GM23338 (cell line): ENCODE results near the gene TCTN1. TPM values are rescaled to one million over a fixed set of nuclear protein-coding genes. Genes with fewer than 3 reads are reported as not detected.

ENCODE experiments used
- ATAC-seq: fragments of 200-7000 bp; cut with Tn5 transposase; 3 replicates; pipeline ENCODE4 v1.9.1; 2020
- DNase-seq: peaks from one replicate; pipeline ENCODE4 v3.0.0-alpha.2; 2015; ENCODE audit warnings: low spot score
- H2AFZ ChIP-seq: fragments of 200-600 bp; sonication (generic); 2 replicates; pipeline ENCODE4 v1.8.0; 2016; ENCODE audit warnings: antibody characterized with exemption, mild to moderate bottlenecking, moderate library complexity
- H3F3A ChIP-seq: fragments of 200-600 bp; sonication (generic); replicated peaks from 2 replicates; pipeline ENCODE4 v1.8.0; 2017; ENCODE audit warnings: antibody characterized with exemption, mixed run types, low read depth
- H3K27ac ChIP-seq: fragments of 200-600 bp; sonication (generic); 2 replicates; pipeline ENCODE4 v1.6.1; 2016; ENCODE audit warnings: low read depth
- H3K27me3 ChIP-seq: fragments of 200-600 bp; sonication (generic); 2 replicates; pipeline ENCODE4 v1.8.0; 2016; ENCODE audit warnings: mild to moderate bottlenecking, mixed run types, moderate library complexity; ENCODE audit not compliant: insufficient read depth
- H3K36me3 ChIP-seq: fragments of 200-600 bp; sonication (generic); 2 replicates; pipeline ENCODE4 v1.8.0; 2016; ENCODE audit warnings: mild to moderate bottlenecking; ENCODE audit not compliant: insufficient read depth
- H3K4me1 ChIP-seq: fragments of 200-600 bp; sonication (generic); 2 replicates; pipeline ENCODE4 v1.8.0; 2016; ENCODE audit warnings: mild to moderate bottlenecking, moderate library complexity; ENCODE audit not compliant: insufficient read depth
- H3K4me2 ChIP-seq: fragments of 200-600 bp; sonication (generic); 2 replicates; pipeline ENCODE4 v1.7.1; 2017; ENCODE audit warnings: mixed run types
- H3K4me3 ChIP-seq: fragments of 200-600 bp; sonication (generic); 2 replicates; pipeline ENCODE4 v1.6.1; 2016; ENCODE audit warnings: mixed run types
- H3K79me2 ChIP-seq: fragments of 200-600 bp; sonication (generic); replicated peaks from 2 replicates; pipeline ENCODE4 v1.8.0; 2017; ENCODE audit warnings: mild to moderate bottlenecking; ENCODE audit not compliant: insufficient read depth
- H3K9me2 ChIP-seq: fragments of 200-600 bp; sonication (generic); 2 replicates; pipeline ENCODE4 v1.8.0; 2017; ENCODE audit not compliant: insufficient read depth
- H4K20me1 ChIP-seq: fragments of 200-600 bp; sonication (generic); replicated peaks from 2 replicates; pipeline ENCODE4 v1.8.0; 2017; ENCODE audit warnings: mild to moderate bottlenecking; ENCODE audit not compliant: insufficient read depth
- H3K27ac Mint-ChIP-seq: 2 replicates; pipeline ENCODE4 v1.8.0; 2020; ENCODE audit warnings: inconsistent platforms, mild to moderate bottlenecking, moderate library complexity, mixed read lengths
- H3K27me3 Mint-ChIP-seq: 3 replicates; pipeline ENCODE4 v1.8.0; 2022; ENCODE audit warnings: low read depth, mild to moderate bottlenecking, moderate library complexity, mixed read lengths, inconsistent platforms; ENCODE audit not compliant: insufficient read depth, poor library complexity
- H3K36me3 Mint-ChIP-seq: 3 replicates; pipeline ENCODE4 v1.8.0; 2021; ENCODE audit warnings: low read depth, mild to moderate bottlenecking, inconsistent platforms, moderate library complexity, mixed read lengths
- H3K4me1 Mint-ChIP-seq: 3 replicates; pipeline ENCODE4 v1.8.0; 2020; ENCODE audit warnings: mild to moderate bottlenecking, inconsistent platforms, mixed read lengths
- H3K4me3 Mint-ChIP-seq: 3 replicates; pipeline ENCODE4 v1.8.0; 2021; ENCODE audit warnings: moderate library complexity, mild to moderate bottlenecking, inconsistent platforms, mixed read lengths
- H3K9me3 Mint-ChIP-seq: 3 replicates; pipeline ENCODE4 v1.8.0; 2020; ENCODE audit warnings: moderate library complexity, mild to moderate bottlenecking, inconsistent platforms, mixed read lengths
- CREB1 ChIP-seq: fragments of 250-450 bp; sonication (Bioruptor Pico); IDR thresholded peaks from 2 replicates; pipeline ENCODE4 v1.5.0; 2020; ENCODE audit warnings: low read depth, mild to moderate bottlenecking, moderate library complexity
- EZH2 ChIP-seq: fragments of 200-600 bp; sonication (generic); IDR thresholded peaks from one replicate; pipeline ENCODE4 v1.8.0; 2017; ENCODE audit warnings: antibody characterized with exemption, mild to moderate bottlenecking, low read depth; ENCODE audit not compliant: unreplicated experiment
- NANOG ChIP-seq: IDR thresholded peaks from 2 replicates; pipeline ENCODE4 v1.6.1; 2016; ENCODE audit warnings: antibody characterized with exemption, borderline replicate concordance
- POLR2AphosphoS5 ChIP-seq: IDR thresholded peaks from 2 replicates; pipeline ENCODE4 v1.6.1; 2016; ENCODE audit warnings: antibody characterized with exemption, low read depth
- STAT1 ChIP-seq: IDR thresholded peaks from one replicate; pipeline ENCODE4 v1.6.1; 2016; ENCODE audit warnings: antibody characterized with exemption; ENCODE audit not compliant: unreplicated experiment
- ZNF114 ChIP-seq: fragments of 250-450 bp; sonication (Bioruptor Pico); IDR thresholded peaks from 2 replicates; pipeline ENCODE4 v1.5.0; 2020; ENCODE audit warnings: mild to moderate bottlenecking, moderate library complexity
- ZNF331 ChIP-seq: fragments of 250-450 bp; sonication (Bioruptor Pico); IDR thresholded peaks from 2 replicates; pipeline ENCODE4 v1.5.0; 2020; ENCODE audit warnings: low read depth, mild to moderate bottlenecking, moderate library complexity
- polyA plus RNA-seq: library from polyadenylated mRNA; unstranded; fragments of >200 nt; fragmentation: Nextera tagmentation; extraction: Ambion mirVana; gene quantifications from 2 replicates; pipeline ENCODE4 v1.2.1, GENCODE V29; 2016
- total RNA-seq: library from RNA; depleted of rRNA; stranded (reverse); fragments of >200 nt; shearing (Covaris generic); gene quantifications from 2 replicates; pipeline ENCODE4 v1.2.3, GENCODE V29; 2014
- TF ChIP-seq, protein P1 (sequence below), 2 experiments: fragments of 200-600 bp in 1 of 2; sonication (generic) in 1 of 2; conservative IDR thresholded peaks; 2 replicates each; pipeline versions ENCODE4 v1.5.1 to v1.6.1; 2016 to 2017; ENCODE audit warnings: antibody characterized with exemption in 2 of 2, low read depth in 2 of 2, mild to moderate bottlenecking in 2 of 2, moderate library complexity in 1 of 2
- TF ChIP-seq, protein P2 (sequence below): IDR thresholded peaks from 2 replicates; pipeline ENCODE4 v1.6.1; 2016; ENCODE audit warnings: antibody characterized with exemption
- TF ChIP-seq, protein P3 (sequence below): IDR thresholded peaks from one replicate; pipeline ENCODE4 v1.6.1; 2018; ENCODE audit warnings: antibody characterized with exemption; ENCODE audit not compliant: unreplicated experiment

The TCTN1 gene
- total and polyA plus RNA-seq, 2 experiments from 2014 or later, result 10.6 to 12.4 TPM

DNA sequence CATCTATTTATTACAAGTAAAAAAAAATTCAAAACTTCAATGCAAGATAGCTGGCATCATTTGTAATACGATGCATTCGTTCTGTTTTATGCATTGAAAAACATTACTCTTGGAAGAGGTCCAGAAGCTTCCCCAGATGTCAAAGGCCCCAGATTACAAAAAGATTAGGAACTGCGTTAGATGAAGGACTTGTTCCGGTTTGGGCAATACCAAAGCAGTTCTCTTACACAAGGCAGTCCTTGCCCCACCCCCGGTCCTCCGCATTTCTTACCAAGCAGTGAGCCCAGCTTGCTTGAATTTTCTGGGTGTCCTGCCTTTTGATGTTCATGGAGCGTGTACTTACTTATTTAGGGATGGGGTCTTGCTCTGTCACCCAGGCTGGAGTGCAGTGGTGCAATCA lies 79.8 kb downstream of the TCTN1 start (continued):
- TF ChIP-seq ZNF331 (CRISPR knock-in tag) (no peak), NANOG (no peak), CREB1 (CRISPR knock-in tag) (no peak), POLR2AphosphoS5 (no peak), ZNF114 (CRISPR knock-in tag) (no peak)
- TF ChIP-seq, protein P1, sequence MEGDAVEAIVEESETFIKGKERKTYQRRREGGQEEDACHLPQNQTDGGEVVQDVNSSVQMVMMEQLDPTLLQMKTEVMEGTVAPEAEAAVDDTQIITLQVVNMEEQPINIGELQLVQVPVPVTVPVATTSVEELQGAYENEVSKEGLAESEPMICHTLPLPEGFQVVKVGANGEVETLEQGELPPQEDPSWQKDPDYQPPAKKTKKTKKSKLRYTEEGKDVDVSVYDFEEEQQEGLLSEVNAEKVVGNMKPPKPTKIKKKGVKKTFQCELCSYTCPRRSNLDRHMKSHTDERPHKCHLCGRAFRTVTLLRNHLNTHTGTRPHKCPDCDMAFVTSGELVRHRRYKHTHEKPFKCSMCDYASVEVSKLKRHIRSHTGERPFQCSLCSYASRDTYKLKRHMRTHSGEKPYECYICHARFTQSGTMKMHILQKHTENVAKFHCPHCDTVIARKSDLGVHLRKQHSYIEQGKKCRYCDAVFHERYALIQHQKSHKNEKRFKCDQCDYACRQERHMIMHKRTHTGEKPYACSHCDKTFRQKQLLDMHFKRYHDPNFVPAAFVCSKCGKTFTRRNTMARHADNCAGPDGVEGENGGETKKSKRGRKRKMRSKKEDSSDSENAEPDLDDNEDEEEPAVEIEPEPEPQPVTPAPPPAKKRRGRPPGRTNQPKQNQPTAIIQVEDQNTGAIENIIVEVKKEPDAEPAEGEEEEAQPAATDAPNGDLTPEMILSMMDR (conservative IDR thresholded peaks at IDR 0.05; ENCODE audit: low read depth in 2 of 2), result no peak
- TF ChIP-seq, protein P2, sequence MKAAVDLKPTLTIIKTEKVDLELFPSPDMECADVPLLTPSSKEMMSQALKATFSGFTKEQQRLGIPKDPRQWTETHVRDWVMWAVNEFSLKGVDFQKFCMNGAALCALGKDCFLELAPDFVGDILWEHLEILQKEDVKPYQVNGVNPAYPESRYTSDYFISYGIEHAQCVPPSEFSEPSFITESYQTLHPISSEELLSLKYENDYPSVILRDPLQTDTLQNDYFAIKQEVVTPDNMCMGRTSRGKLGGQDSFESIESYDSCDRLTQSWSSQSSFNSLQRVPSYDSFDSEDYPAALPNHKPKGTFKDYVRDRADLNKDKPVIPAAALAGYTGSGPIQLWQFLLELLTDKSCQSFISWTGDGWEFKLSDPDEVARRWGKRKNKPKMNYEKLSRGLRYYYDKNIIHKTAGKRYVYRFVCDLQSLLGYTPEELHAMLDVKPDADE, result no peak

DNA sequence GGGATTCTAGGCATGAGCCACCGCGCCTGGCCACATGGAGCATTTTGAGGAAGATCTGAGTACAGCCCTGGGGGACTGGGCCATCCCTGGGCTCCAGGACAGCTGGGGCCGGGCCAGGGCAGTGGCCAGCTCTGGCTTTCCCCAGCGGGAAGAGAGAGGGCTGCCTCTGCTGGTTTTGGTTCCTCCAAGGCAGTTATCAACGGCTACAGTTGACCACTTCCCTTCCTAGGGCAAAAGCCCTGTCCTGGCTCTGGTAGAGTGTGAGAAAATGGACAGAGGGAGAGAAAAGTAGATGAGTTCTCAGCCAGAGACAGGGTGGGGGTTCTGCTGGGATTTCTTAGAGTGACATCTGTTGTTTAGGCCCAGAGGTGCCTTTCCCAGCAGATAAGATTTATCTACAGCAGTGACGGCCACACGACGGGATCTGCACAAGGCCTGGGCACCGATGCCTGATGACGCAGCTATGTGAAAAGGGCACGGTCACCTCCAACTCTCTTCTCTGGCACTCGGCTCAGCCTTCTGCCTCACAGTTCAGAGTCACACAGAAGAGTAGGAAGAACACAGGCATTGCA lies 80.5 kb downstream of the TCTN1 start:
- Histone ChIP-seq H3K27me3 (no peaks in the 10 kb centered on the region), H2AFZ (peak overlapping the region; percentile 63), H3F3A (peaks cover 6% of the 10 kb centered on the region; the same call in 1 of the 2 replicates), H3K4me2 (no peak overlapping the region), H4K20me1 (no peaks in the 10 kb centered on the region), H3K9me2 (no peaks in the 10 kb centered on the region), H3K27ac (no peak overlapping the region), H3K4me3 (no peak overlapping the region), H3K36me3 (no peaks in the 10 kb centered on the region), H3K4me1 (peaks cover 8% of the 10 kb centered on the region), H3K79me2 (no peaks in the 10 kb centered on the region)
- Mint-ChIP-seq H3K27me3 (peaks cover 10% of the 10 kb centered on the region), H3K9me3 (no peaks in the 10 kb centered on the region), H3K4me3 (no peak overlapping the region), H3K27ac (no peak overlapping the region), H3K36me3 (no peaks in the 10 kb centered on the region; the same call in 2 of the 3 replicates), H3K4me1 (peaks cover 13% of the 10 kb centered on the region)
- no peak for DNase-seq
- ATAC-seq, result no peak
- TF ChIP-seq, protein P1 (conservative IDR thresholded peaks at IDR 0.05; ENCODE audit: low read depth in 2 of 2), result no peak
- TF ChIP-seq, protein P3, sequence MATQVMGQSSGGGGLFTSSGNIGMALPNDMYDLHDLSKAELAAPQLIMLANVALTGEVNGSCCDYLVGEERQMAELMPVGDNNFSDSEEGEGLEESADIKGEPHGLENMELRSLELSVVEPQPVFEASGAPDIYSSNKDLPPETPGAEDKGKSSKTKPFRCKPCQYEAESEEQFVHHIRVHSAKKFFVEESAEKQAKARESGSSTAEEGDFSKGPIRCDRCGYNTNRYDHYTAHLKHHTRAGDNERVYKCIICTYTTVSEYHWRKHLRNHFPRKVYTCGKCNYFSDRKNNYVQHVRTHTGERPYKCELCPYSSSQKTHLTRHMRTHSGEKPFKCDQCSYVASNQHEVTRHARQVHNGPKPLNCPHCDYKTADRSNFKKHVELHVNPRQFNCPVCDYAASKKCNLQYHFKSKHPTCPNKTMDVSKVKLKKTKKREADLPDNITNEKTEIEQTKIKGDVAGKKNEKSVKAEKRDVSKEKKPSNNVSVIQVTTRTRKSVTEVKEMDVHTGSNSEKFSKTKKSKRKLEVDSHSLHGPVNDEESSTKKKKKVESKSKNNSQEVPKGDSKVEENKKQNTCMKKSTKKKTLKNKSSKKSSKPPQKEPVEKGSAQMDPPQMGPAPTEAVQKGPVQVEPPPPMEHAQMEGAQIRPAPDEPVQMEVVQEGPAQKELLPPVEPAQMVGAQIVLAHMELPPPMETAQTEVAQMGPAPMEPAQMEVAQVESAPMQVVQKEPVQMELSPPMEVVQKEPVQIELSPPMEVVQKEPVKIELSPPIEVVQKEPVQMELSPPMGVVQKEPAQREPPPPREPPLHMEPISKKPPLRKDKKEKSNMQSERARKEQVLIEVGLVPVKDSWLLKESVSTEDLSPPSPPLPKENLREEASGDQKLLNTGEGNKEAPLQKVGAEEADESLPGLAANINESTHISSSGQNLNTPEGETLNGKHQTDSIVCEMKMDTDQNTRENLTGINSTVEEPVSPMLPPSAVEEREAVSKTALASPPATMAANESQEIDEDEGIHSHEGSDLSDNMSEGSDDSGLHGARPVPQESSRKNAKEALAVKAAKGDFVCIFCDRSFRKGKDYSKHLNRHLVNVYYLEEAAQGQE, result no peak
- TF ChIP-seq STAT1 (no peak), EZH2 (no peak)
